HepG2 (cell line): ENCODE data around the gene TRAIP. TPM values are rescaled to one million over a fixed set of nuclear protein-coding genes. Genes with fewer than 3 reads are reported as not detected.

Experiments
- FLYWCH1 ChIP-seq: sonication (generic); formaldehyde crosslinking; IDR thresholded peaks from 2 replicates; pipeline ENCODE4 v1.8.1; 2023; ENCODE audit warnings: mild to moderate bottlenecking, missing genetic modification reagents
- HNRNPLL ChIP-seq: fragments of 200-400 bp; formaldehyde crosslinking; IDR thresholded peaks from 2 replicates; pipeline ENCODE4 v1.6.1; 2017; ENCODE audit warnings: mild to moderate bottlenecking, low read depth, low read length; ENCODE audit not compliant: poor library complexity, severe bottlenecking
- ISX ChIP-seq: sonication (generic); formaldehyde crosslinking; conservative IDR thresholded peaks from 2 replicates; pipeline ENCODE4 v1.5.0; 2020; ENCODE audit warnings: missing genetic modification reagents
- KAT8 ChIP-seq: IDR thresholded peaks from 2 replicates; pipeline ENCODE4 v1.6.1; 2016; ENCODE audit warnings: missing genetic modification reagents, missing compliant biosample characterization
- KDM5B ChIP-seq: sonication (generic); formaldehyde crosslinking; IDR thresholded peaks from 2 replicates; pipeline ENCODE4 v1.4.0; 2020; ENCODE audit warnings: missing genetic modification reagents, mild to moderate bottlenecking, borderline replicate concordance
- RBFOX2 ChIP-seq: fragments of 200-400 bp; formaldehyde crosslinking; IDR thresholded peaks from 2 replicates; pipeline ENCODE4 v1.6.1; 2017; ENCODE audit warnings: low read depth, mild to moderate bottlenecking, low read length
- SALL2 ChIP-seq: sonication (generic); formaldehyde crosslinking; IDR thresholded peaks from 2 replicates; pipeline ENCODE4 v1.8.1; 2023; ENCODE audit warnings: mild to moderate bottlenecking, missing genetic modification reagents, inconsistent platforms
- SP2 ChIP-seq: sonication (generic); formaldehyde crosslinking; IDR thresholded peaks from 2 replicates; pipeline ENCODE4 v1.5.1; 2020; ENCODE audit warnings: mild to moderate bottlenecking, missing genetic modification reagents
- ZNF253 ChIP-seq: sonication (generic); formaldehyde crosslinking; IDR thresholded peaks from 2 replicates; pipeline ENCODE4 v1.8.0; 2022; ENCODE audit warnings: mild to moderate bottlenecking, missing genetic modification reagents, borderline replicate concordance
- ZNF501 ChIP-seq: sonication (generic); formaldehyde crosslinking; IDR thresholded peaks from 2 replicates; pipeline ENCODE4 v1.5.1; 2020; ENCODE audit warnings: mild to moderate bottlenecking, moderate library complexity, missing genetic modification reagents
- ZNF503 ChIP-seq: sonication (generic); formaldehyde crosslinking; IDR thresholded peaks from 2 replicates; pipeline ENCODE4 v1.4.0; 2020; ENCODE audit warnings: missing genetic modification reagents
- ZNF563 ChIP-seq: sonication (generic); formaldehyde crosslinking; IDR thresholded peaks from 2 replicates; pipeline ENCODE4 v1.8.0; 2022; ENCODE audit warnings: mild to moderate bottlenecking, moderate library complexity, missing genetic modification reagents
- ZNF574 ChIP-seq: sonication (generic); formaldehyde crosslinking; IDR thresholded peaks from 2 replicates; pipeline ENCODE4 v1.4.0; 2020; ENCODE audit warnings: missing genetic modification reagents
- ZNF703 ChIP-seq: sonication (generic); formaldehyde crosslinking; IDR thresholded peaks from 2 replicates; pipeline ENCODE4 v1.5.1; 2020; ENCODE audit warnings: missing genetic modification reagents, mild to moderate bottlenecking, moderate library complexity, borderline replicate concordance
- polyA plus RNA-seq, 8 experiments: library from polyadenylated mRNA; depleted of rRNA in 3 of 8; stranded (reverse) in 7 of 8; unstranded in 1 of 8; fragments of >200 nt; fragmentation: Illumina TruSeq in 4 of 8; extraction: Trizol in 4 of 8; gene quantifications; 2 replicates each; pipeline versions ENCODE4 v1.2.1 to v1.2.3, GENCODE V29; 2011 to 2016; ENCODE audit warnings: low read depth in 4 of 8, missing spikeins in 1 of 8, mixed read lengths in 1 of 8; ENCODE audit not compliant: insufficient read depth in 1 of 8
- total RNA-seq, 5 experiments: library from RNA; depleted of rRNA; stranded (reverse); fragments of >200 nt; fragmentation: Illumina TruSeq; extraction: Trizol; gene quantifications; 2 replicates each; pipeline ENCODE4 v1.2.3, GENCODE V29; 2016; ENCODE audit warnings: low read depth in 1 of 5
- TF ChIP-seq, protein P1 (sequence below): sonication (generic); formaldehyde crosslinking; IDR thresholded peaks from 2 replicates; pipeline ENCODE4 v1.4.0; 2020; ENCODE audit warnings: missing genetic modification reagents, mild to moderate bottlenecking, borderline replicate concordance
- TF ChIP-seq, protein P2 (sequence below): sonication (generic); formaldehyde crosslinking; IDR thresholded peaks from 2 replicates; pipeline ENCODE4 v1.4.0; 2020; ENCODE audit warnings: missing genetic modification reagents

The TRAIP gene
- total and polyA plus RNA-seq, 2 of the 13 experiments (the other 11 are each of a cell fraction or from before 2014, with no cell fraction given), result 13.9 to 23.9 TPM

DNA sequence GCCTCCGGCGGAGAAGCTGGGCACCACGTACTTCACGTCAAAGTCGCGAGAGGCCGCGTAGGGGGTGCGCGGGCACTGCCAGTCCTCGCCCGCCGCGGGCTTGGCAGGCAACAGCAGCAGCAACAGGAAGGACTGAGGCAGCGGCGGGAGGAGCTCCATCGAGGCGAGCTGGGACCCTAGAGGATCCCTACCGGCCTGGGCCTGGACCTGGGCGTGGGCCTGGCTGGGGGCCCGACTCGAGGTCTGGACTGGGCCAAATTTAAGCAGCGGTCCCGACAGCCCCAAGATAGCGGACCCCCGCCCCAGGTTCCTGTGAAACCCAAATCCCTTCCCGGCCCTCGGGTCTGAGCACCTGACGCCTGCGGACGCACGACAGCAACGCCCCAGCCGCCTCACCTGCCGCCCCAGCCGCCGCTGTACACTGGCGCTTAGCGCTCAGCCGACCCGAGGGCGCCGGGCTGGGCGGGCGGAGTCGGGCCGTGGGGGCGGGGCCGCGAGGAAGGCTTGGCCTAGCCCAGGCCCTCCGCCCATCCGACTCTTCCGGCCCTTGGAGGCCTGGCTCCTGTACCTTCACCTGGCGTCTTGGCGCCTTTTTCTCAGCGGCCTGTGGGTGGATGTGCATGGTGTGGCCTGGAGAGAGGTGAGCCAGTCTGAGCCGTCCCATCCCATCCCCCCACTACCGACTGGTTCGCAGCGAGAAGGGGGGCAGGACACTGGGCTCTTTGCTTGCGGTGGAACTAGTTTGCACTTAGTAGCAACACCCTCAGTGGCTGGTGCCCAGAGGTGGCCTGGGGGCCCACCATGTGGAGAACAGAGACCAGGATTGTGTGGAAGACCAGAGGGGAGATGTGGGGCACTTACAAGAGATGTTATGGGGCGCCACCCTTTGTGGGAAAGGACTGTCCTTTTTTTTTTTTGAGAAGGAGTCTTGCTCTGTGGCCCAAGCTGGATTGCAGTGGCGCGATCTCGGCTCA lies 47.4 kb upstream of the TRAIP start, which contains the start of gene MST1R (continued):
- TF ChIP-seq, protein P1, sequence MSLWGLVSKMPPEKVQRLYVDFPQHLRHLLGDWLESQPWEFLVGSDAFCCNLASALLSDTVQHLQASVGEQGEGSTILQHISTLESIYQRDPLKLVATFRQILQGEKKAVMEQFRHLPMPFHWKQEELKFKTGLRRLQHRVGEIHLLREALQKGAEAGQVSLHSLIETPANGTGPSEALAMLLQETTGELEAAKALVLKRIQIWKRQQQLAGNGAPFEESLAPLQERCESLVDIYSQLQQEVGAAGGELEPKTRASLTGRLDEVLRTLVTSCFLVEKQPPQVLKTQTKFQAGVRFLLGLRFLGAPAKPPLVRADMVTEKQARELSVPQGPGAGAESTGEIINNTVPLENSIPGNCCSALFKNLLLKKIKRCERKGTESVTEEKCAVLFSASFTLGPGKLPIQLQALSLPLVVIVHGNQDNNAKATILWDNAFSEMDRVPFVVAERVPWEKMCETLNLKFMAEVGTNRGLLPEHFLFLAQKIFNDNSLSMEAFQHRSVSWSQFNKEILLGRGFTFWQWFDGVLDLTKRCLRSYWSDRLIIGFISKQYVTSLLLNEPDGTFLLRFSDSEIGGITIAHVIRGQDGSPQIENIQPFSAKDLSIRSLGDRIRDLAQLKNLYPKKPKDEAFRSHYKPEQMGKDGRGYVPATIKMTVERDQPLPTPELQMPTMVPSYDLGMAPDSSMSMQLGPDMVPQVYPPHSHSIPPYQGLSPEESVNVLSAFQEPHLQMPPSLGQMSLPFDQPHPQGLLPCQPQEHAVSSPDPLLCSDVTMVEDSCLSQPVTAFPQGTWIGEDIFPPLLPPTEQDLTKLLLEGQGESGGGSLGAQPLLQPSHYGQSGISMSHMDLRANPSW (CRISPR knock-in tag), result no peak
- no peak for TF ChIP-seq FLYWCH1 (CRISPR knock-in tag)
- TF ChIP-seq ZNF253, result no peak
- TF ChIP-seq RBFOX2, result peak; percentile 61
- peak; percentile 55 for TF ChIP-seq HNRNPLL
- TF ChIP-seq ZNF574, result peak; percentile 40; the same call in 1 of the 2 replicates
- peak; percentile 74; the same call in 1 of the 2 replicates for TF ChIP-seq ZNF501
- TF ChIP-seq KAT8 (CRISPR knock-in tag), result 0 out of 2 replicates have a peak, but pooled peaks have one; percentile 31
- TF ChIP-seq SALL2, result 0 out of 2 replicates have a peak, but pooled peaks have one; percentile 72
- no peak for TF ChIP-seq ISX (CRISPR knock-in tag)
- TF ChIP-seq, protein P2, sequence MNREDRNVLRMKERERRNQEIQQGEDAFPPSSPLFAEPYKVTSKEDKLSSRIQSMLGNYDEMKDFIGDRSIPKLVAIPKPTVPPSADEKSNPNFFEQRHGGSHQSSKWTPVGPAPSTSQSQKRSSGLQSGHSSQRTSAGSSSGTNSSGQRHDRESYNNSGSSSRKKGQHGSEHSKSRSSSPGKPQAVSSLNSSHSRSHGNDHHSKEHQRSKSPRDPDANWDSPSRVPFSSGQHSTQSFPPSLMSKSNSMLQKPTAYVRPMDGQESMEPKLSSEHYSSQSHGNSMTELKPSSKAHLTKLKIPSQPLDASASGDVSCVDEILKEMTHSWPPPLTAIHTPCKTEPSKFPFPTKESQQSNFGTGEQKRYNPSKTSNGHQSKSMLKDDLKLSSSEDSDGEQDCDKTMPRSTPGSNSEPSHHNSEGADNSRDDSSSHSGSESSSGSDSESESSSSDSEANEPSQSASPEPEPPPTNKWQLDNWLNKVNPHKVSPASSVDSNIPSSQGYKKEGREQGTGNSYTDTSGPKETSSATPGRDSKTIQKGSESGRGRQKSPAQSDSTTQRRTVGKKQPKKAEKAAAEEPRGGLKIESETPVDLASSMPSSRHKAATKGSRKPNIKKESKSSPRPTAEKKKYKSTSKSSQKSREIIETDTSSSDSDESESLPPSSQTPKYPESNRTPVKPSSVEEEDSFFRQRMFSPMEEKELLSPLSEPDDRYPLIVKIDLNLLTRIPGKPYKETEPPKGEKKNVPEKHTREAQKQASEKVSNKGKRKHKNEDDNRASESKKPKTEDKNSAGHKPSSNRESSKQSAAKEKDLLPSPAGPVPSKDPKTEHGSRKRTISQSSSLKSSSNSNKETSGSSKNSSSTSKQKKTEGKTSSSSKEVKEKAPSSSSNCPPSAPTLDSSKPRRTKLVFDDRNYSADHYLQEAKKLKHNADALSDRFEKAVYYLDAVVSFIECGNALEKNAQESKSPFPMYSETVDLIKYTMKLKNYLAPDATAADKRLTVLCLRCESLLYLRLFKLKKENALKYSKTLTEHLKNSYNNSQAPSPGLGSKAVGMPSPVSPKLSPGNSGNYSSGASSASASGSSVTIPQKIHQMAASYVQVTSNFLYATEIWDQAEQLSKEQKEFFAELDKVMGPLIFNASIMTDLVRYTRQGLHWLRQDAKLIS (CRISPR knock-in tag), result no peak
- no peak for TF ChIP-seq ZNF503 (CRISPR knock-in tag)
- TF ChIP-seq SP2 (CRISPR knock-in tag), result peak; percentile 27; the same call in 1 of the 2 replicates
- 0 out of 2 replicates have a peak, but pooled peaks have one; percentile 27 for TF ChIP-seq ZNF563 (CRISPR knock-in tag)
- no peak for TF ChIP-seq KDM5B (CRISPR knock-in tag)
- no peak for TF ChIP-seq ZNF703 (CRISPR knock-in tag)
